GM19328 (cell line): ENCODE results near the gene ADTRP.
"Not testable (repeated sequence)": the region's sequence is repeated elsewhere in the genome, so short reads cannot be mapped to it uniquely, and the experiment has no call there.

Source experiments
- ATAC-seq: cut with Tn5 transposase; IDR thresholded peaks from one replicate; pipeline ENCODE4 v1.9.1; 2021; ENCODE audit warnings: mild to moderate bottlenecking, moderate library complexity; ENCODE audit not compliant: unreplicated experiment

ADTRP gene

GRCh38 chr6:11702089-11702488 lies 76.5 kb downstream of the ADTRP start:
- ATAC-seq, result no peak

GRCh38 chr6:11701573-11701972 lies 77.0 kb downstream of the ADTRP start:
- no peak for ATAC-seq

DNA sequence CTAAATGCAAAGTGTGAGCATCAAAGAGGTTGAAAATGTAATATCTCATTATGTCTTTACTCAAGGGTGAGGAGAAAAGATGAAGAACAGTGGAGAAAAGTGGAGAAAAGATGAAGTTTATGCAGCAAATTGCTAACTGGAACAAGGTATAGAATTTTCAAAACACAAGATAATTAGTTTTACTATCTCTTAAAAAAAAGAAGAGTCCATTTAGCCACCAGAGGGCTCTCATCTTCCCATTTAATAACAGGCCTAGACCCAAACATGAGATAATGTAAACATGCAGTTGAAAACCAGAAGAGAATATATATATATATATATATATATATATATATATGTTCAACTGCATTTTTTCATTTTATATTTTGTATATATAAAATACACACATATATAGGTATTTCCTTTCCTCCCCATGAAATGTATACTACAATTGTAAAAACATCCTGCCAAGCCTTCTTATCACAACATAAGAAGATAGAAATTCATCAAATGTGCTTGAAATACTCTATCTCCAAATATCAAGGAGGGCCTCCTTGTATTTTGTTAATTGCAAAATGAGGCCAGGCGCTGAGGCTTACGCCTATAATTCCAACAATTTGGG lies 78.4 kb downstream of the ADTRP start:
- no peak for ATAC-seq

DNA sequence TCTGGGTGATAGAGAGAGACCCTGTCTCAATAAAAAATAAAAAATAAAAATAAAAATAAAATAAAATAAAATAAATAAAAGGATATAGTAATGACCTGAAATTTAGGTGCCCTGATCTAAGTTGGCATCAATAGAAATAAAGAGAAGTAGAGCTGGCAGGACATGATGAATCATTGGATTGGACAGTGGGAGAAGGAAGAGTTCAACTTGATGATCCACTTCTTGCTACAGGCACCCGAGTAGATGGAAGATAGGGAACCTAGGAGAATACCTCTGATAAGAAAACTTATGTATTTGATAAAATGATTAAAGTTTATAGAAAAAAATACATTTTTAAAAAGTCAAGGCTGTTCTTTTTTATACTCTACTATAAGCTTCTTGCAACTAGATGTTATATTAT lies 79.0 kb downstream of the ADTRP start:
- ATAC-seq, result no peak

DNA sequence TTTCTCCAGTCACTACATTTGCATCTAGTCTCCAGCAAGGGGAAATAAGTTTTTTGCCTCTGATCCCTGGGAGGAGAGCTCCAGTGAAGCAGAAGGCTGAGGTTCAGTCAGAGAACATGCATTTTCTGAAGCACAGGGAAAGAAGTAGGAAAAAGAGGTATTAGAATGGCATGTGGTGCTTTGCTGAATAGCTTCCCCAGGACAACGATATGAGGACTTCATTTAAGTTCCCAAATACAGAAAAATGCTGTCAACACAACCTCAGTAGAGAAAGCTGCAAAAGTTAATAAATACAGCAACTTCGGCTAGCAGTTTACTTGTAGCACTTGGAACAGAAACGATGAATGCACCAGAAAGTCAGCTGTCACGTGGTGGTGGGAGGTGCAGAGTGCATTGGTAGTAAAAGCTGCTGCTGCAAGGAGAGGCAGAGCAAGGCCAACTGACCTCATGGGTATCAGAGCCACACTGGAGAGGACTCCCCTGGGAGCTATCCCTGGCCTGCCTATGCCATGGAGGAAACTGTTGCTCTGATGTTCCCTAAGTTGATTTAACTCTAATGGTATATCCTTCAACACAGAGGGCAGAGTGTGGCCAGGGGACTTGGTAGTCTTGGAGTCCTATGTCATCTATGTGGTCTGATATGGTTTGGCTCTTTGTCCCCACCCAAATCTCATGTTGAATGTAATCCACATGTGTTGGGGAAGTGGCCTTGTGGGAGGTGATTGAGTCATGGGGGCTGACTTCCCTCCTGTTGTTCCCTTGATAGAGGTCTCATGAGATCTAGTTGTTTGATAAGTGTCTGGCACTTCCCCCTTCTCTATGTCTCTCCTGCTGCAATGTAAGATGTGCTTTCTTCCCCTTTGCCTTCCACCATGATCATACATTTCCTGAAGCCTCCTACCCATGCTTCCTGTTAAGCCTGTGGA lies 85.9 kb downstream of the ADTRP start:
- ATAC-seq, result no peak

DNA sequence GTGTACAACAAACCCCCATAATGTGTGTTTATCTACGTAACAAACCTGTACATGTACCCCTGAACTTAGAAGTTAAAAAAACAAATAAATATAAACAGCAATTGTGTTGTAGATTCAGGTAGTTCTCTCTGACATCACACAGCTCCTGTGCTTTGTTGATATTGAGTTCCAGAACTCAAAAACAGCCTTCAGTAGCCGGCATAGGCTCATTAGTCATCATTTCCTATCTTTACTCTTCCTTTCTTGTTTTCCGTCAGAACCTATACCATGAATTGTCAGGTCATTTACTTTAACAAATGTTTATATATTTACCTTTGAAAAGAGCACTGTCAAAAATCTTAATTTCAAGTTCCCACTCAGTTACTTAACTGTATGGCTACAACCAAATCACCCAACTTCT lies 88.8 kb downstream of the ADTRP start:
- no peak for ATAC-seq

- ATAC-seq, result not testable (repeated sequence)
Observed at GRCh38 chr6:11689400-11689799, 89.2 kb downstream of the ADTRP start.

DNA sequence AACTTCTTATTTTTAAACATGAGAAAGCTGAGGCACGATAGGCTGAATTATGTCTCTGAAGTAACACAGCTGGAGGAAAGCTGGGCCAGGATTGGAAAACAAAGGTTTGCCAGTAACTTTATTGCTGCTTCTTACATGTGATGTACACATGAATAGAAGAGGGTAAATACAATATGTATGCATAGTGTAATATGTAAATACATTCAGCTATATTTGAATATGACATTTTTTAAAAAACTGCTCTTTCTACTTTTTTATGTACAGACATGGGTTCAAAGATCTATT lies 90.2 kb downstream of the ADTRP start:
- no peak for ATAC-seq

GRCh38 chr6:11685481-11686093 lies 93.0 kb downstream of the ADTRP start:
- no peak for ATAC-seq

- ATAC-seq, result no peak
Observed at GRCh38 chr6:11684901-11685480, 93.6 kb downstream of the ADTRP start.

- ATAC-seq, result no peak
Observed at GRCh38 chr6:11683871-11684270, 94.7 kb downstream of the ADTRP start.

DNA sequence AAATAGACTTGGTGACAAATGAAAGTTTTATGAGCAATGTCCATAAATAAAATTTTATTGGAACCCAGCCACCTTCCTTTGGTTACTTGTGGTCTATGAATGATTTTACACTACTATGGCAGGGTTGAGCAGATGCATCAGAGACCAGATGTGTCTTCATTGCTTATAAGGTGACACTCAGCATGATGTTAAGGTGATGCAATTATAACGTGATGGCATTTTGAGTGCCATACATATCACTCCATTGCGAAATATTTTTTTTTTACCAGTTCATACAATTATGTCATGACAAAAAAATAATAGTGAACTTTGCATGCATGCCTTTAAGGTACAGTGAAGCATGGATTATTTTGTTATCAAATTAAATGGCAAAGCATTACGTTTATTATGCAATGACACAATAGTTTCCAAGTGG lies 96.0 kb downstream of the ADTRP start:
- no peak for ATAC-seq

DNA sequence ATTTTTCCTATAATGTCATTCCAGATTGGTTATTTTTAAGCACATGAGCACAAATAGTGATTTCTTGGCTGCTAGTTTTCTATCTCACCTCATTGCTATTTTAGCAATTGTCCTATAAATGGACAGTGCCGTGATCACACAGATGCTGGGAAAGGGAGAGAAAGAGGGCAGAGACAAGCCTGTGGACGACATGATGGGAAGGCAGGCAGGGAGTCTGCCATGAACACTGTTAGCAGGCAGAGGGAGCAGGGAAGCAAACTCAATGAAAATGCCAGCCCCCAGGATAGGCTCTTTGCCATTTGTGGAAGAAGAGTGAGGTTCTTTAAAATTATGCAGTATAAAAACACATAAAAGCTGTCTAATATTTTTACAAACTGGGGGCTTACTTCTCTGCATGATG lies 96.8 kb downstream of the ADTRP start:
- ATAC-seq, result no peak

DNA sequence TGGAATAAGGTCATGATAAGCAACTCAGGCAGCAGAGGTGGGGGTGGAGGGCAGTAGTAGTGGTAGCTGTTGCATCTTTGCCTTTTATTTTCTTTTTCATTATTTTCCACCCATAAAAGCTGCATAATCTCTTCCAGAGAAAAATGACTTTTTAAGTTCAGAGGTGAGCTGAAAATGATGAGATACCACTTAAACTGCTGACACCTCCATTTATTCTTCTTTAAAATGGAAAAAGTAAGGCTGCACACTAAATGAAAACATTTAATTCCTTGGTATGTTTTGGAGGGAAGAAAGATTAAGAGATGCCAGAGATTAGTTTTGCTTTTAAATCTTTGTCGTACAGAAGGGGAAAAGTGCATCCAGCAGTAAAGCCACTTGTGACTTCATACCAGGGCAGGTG lies 97.2 kb downstream of the ADTRP start:
- ATAC-seq, result no peak

GRCh38 chr6:11680479-11680878 lies 98.1 kb downstream of the ADTRP start:
- ATAC-seq, result not testable (repeated sequence)

DNA sequence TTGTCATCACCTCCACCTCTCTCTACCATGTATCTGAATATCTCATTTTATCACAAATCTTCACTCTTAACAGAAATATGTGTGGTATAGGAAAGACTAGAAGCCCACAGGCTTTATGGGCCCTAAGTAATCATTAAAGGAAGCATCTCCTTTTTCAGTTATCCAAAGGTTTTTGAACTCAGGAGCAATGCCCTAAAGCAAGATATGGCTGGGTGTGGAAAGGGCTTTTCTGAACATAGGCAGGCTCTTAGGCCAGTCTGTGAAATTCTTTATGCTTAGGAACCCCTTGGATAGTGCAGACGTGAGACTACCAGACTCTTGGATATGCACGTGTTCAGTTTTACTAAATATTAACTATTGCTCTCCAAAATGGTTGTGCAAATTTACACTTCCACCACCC lies 99.5 kb downstream of the ADTRP start:
- no peak for ATAC-seq

DNA sequence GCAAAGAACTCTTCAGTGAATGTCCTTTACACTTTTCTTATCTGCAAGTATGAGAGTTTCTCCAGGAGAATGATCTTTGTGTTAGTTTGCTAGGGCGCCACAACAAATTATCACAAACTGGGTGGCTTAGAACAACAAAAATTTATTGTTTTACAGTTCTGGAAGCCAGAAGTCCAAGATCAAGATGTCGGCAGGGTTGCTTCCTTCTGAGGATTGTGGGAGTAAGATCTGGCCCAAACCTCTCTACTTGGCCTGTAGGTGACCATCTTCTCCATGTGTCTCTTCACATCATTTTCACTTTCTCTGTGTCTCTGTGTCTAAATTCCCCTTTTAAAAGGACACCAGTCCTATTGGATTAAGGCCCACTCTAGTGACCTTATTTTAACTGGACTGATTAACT lies 103.0 kb downstream of the ADTRP start:
- no peak for ATAC-seq

DNA sequence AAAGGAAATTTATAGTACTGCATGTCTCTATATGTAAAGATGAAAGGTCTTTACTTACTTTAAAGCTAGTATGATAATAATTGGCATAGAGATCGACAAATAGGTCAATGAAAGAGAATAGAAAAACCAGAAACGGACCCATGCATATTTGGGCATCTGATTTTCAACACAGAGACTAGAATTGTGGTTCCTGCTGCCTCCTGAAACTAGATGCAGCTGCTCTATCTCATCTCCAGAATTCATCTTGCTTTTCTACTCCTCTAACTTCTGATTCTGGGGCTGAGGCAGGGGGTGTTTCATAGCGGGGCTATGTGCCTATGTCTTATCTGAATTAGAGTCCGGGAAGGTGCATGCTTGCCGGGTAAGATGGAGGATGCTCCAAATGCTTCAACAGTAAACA lies 105.9 kb downstream of the ADTRP start:
- no peak for ATAC-seq

- ATAC-seq, result no peak
Observed at GRCh38 chr6:11672256-11672655, 106.3 kb downstream of the ADTRP start.

GRCh38 chr6:11669696-11670095 lies 108.9 kb downstream of the ADTRP start:
- ATAC-seq, result no peak

DNA sequence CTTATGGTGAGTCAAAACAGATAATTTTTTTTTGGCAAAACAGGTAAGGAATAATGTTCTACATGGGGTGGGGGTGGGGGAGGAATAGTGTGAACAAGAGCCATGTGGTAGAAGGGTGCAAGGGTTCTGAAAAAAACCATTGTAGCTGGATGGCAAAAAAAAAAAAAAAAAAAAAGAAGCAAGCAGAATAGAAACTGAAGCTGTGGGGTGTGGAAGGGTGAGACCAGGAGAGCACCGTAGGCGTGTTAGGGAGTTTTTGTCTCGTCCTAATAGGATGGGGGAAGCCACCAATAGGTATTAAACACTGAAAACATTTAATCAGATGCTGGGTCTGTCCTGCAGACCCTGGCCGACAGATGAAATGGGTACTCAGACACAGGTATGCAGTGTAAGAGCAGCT lies 110.1 kb downstream of the ADTRP start:
- no peak for ATAC-seq

DNA sequence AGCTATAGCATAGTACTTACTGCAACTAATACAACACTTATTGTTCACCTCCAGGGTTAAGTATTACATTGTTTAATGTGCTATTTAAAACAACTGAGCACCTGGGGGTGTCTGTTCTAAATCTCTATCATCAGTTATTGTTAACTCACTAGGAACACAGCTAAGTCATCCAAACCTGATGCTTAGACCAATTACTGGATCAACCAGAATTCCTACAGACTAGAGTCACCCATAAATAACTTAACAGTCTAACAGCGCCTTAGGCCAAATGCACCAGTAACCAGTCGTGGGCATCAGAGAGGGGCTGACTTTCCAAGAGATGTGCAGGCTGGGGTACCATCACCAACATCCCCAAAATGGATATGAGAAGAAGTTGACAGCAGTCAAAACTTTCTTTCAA lies 110.7 kb downstream of the ADTRP start:
- no peak for ATAC-seq
